ENCODE data around the gene SEC31A.
"Not testable (repeated sequence)": the region's sequence is repeated elsewhere in the genome, so short reads cannot be mapped to it uniquely, and the experiment has no call there.

GRCh38 chr4:82833060-82833459 is 57.9 kb downstream of the SEC31A start:
- TF ChIP-seq CTCF (IDR thresholded peaks at IDR 0.05); EZH2 (IDR thresholded peaks at IDR 0.05; ENCODE audit: borderline replicate concordance, insufficient read depth, low read depth, low read length, poor library complexity, severe bottlenecking): not testable (repeated sequence)

All from B cell (primary cell).